Measurements from ENCODE around the gene HORMAD1. TPM values are rescaled to one million over a fixed set of nuclear protein-coding genes. Genes with fewer than 3 reads are reported as not detected.

The HORMAD1 gene
- total RNA-seq, 1 donor from 2014 or later = not detected

DNA sequence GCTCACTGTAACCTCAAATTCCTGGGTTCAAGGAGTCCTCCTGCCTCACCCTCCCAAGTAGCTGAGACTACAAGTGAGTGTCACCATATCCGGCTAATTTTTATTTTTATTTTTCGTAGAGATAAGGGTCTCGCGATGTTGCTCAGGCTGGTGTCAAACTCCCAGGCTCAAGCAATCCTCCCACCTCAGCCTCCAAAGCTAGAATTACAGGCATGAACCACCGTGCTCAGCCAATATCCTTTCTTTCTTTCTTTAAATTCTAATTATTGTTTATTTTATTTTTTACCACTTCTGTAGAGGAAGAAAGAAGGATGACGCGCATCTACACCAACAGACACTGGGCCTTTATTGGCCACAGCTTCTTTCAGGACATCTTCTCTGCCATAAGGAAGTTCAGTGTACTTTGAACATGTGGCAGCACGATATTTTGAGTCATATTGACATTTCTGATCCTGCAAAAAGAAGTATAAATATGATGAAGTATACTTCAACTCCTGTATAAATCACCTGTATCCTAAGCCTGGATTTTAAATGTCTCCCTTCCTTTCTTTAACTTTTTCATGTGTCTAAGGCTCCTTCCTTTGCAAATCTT, 29.1 kb upstream of the HORMAD1 start:
- TF ChIP-seq, protein P1, sequence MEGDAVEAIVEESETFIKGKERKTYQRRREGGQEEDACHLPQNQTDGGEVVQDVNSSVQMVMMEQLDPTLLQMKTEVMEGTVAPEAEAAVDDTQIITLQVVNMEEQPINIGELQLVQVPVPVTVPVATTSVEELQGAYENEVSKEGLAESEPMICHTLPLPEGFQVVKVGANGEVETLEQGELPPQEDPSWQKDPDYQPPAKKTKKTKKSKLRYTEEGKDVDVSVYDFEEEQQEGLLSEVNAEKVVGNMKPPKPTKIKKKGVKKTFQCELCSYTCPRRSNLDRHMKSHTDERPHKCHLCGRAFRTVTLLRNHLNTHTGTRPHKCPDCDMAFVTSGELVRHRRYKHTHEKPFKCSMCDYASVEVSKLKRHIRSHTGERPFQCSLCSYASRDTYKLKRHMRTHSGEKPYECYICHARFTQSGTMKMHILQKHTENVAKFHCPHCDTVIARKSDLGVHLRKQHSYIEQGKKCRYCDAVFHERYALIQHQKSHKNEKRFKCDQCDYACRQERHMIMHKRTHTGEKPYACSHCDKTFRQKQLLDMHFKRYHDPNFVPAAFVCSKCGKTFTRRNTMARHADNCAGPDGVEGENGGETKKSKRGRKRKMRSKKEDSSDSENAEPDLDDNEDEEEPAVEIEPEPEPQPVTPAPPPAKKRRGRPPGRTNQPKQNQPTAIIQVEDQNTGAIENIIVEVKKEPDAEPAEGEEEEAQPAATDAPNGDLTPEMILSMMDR (IDR thresholded peaks at IDR 0.05; ENCODE audit: unreplicated experiment) = no peak
- H3K4me1 Mint-ChIP-seq (ENCODE audit: unreplicated experiment) = peaks cover 10% of the 10 kb centered on the region
- no peak overlapping the region for H3K27ac Mint-ChIP-seq (ENCODE audit: unreplicated experiment)
- H3K27me3 Mint-ChIP-seq (ENCODE audit: unreplicated experiment) = no peaks in the 10 kb centered on the region
- H3K36me3 Mint-ChIP-seq (ENCODE audit: low read depth, unreplicated experiment) = no peaks in the 10 kb centered on the region
- no peaks in the 10 kb centered on the region for H3K9me3 Mint-ChIP-seq (ENCODE audit: unreplicated experiment)
- DNase-seq (ENCODE audit: low spot score) = no peak
- no peak overlapping the region for H3K4me3 Mint-ChIP-seq (ENCODE audit: unreplicated experiment)

DNA sequence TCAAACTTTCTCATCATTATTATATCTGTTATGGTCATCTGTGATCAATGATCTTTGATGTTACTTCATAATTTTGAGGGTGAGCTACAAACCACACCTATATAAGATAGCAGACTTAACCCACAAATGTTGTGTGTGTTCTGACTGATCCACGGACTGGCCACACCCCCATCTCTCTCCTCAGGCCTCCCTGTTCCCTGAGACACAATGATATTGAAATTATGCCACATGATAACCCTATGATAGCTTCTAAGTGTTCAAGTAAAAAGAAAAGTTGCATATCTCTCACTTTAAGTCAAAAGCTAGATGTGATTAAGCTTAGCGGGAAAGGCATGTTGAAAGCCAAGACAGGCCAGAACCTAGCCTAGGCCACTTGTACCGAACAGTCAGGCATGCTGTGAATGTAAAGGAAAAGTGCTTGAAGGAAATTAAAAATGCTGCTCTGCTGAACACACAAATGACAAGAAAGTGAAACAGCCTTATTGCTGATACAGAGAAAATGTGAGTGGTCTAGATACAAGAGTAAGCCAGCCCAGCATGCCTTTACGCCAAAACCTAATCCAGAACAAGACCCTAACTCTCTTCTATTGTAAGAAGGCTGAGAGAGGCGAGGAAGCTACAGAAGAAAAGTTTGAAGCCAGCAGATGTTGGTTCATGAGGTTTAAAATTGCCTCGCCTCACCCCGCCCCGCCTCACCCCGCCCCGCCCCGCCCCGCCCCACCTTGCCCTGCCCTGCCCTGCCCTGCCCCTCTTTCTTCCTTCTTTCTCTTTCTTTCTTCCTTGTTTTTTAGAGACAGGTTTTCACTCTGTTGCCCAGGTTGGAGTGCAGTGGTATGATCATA, 28.4 kb upstream of the HORMAD1 start:
- no peak overlapping the region for H3K27ac Mint-ChIP-seq (ENCODE audit: unreplicated experiment)
- no peak for DNase-seq (ENCODE audit: low spot score)
- H3K4me1 Mint-ChIP-seq (ENCODE audit: unreplicated experiment) = peaks cover 10% of the 10 kb centered on the region
- no peaks in the 10 kb centered on the region for H3K27me3 Mint-ChIP-seq (ENCODE audit: unreplicated experiment)
- no peaks in the 10 kb centered on the region for H3K9me3 Mint-ChIP-seq (ENCODE audit: unreplicated experiment)
- H3K4me3 Mint-ChIP-seq (ENCODE audit: unreplicated experiment) = no peak overlapping the region
- no peaks in the 10 kb centered on the region for H3K36me3 Mint-ChIP-seq (ENCODE audit: low read depth, unreplicated experiment)
- TF ChIP-seq, protein P1 (IDR thresholded peaks at IDR 0.05; ENCODE audit: unreplicated experiment) = no peak

DNA sequence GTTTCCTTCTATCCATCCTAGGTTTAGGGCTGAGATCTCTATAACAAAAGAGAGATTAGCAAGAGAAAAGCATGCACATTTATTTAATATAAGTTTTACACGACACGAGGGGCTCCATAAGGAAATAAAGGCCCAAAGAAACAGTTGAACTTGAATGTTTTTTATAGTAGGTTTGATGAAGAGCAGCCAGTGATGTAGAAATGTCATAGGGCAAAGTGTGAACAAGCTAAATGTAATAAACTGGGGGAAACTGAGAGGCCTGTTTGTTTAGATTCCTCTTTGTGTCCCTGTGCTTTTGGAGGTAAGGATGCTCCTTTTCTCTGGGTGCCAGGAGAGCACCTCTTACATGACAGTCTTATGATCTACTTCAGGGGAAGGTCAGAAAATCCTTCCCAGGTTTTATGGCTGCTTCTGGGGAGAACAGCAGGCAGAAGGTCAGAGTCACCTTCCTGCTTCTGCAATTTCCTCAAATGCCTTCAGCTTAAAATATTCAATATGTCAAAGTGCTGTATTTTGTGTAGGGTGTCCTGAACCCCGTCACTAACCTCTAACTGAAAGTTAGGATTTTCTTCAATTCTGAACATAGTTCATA, 9.5 kb upstream of the HORMAD1 start:
- TF ChIP-seq, protein P1 (IDR thresholded peaks at IDR 0.05; ENCODE audit: unreplicated experiment) = no peak
- no peaks in the 10 kb centered on the region for H3K27me3 Mint-ChIP-seq (ENCODE audit: unreplicated experiment)
- H3K36me3 Mint-ChIP-seq (ENCODE audit: low read depth, unreplicated experiment) = no peaks in the 10 kb centered on the region
- H3K27ac Mint-ChIP-seq (ENCODE audit: unreplicated experiment) = no peak overlapping the region
- H3K9me3 Mint-ChIP-seq (ENCODE audit: unreplicated experiment) = no peaks in the 10 kb centered on the region
- no peak overlapping the region for H3K4me3 Mint-ChIP-seq (ENCODE audit: unreplicated experiment)
- H3K4me1 Mint-ChIP-seq (ENCODE audit: unreplicated experiment) = no peaks in the 10 kb centered on the region
- no peak for DNase-seq (ENCODE audit: low spot score)

DNA sequence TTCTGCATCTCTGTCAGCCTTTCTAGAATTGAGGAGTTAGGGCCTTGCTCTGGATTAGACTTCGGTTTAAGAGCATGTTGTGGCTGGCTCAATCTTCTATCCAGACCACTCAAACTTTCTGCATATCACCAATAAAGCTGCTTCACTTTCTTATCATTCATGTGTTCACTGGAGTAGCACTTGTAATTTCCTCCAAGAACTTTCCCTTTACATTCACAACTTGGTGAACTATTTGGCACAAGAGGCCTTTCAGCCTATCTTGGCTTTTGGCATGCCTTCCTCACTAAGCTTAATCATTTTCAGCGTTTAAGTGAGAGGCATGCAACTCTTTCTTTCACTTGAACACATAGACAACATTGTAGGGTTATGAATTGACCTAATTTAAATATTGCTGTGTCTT, 3.6 kb upstream of the HORMAD1 start:
- no peaks in the 10 kb centered on the region for H3K4me1 Mint-ChIP-seq (ENCODE audit: unreplicated experiment)
- H3K4me3 Mint-ChIP-seq (ENCODE audit: unreplicated experiment) = no peak overlapping the region
- H3K27me3 Mint-ChIP-seq (ENCODE audit: unreplicated experiment) = no peaks in the 10 kb centered on the region
- no peak overlapping the region for H3K27ac Mint-ChIP-seq (ENCODE audit: unreplicated experiment)
- no peak for DNase-seq (ENCODE audit: low spot score)
- H3K9me3 Mint-ChIP-seq (ENCODE audit: unreplicated experiment) = no peaks in the 10 kb centered on the region
- TF ChIP-seq, protein P1 (IDR thresholded peaks at IDR 0.05; ENCODE audit: unreplicated experiment) = no peak
- H3K36me3 Mint-ChIP-seq (ENCODE audit: low read depth, unreplicated experiment) = no peaks in the 10 kb centered on the region

DNA sequence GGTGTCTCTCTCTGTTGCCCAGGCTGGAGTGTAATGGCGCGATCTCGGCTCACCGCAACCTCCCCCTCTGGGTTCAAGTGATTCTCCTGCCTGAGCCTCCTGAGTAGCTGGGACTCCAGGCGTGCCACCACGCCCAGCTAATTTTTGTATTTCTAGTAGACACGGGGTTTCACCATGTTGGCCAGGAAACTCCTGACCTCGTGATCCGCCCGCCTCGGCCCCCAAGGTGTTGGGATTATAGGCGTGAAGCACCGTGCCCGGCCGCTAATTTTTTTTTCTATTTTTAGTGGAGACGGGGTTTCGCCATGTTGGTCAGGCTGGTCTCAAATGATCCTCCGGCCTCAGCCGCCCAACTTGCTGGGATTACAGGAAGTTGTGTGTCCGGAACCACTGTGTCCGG, 597 bp downstream of the HORMAD1 start:
- Mint-ChIP-seq H3K4me3 (ENCODE audit: unreplicated experiment) (no peak overlapping the region), H3K9me3 (ENCODE audit: unreplicated experiment) (no peaks in the 10 kb centered on the region), H3K4me1 (ENCODE audit: unreplicated experiment) (no peaks in the 10 kb centered on the region), H3K36me3 (ENCODE audit: low read depth, unreplicated experiment) (no peaks in the 10 kb centered on the region), H3K27me3 (ENCODE audit: unreplicated experiment) (no peaks in the 10 kb centered on the region), H3K27ac (ENCODE audit: unreplicated experiment) (no peak overlapping the region)
- TF ChIP-seq, protein P1 (IDR thresholded peaks at IDR 0.05; ENCODE audit: unreplicated experiment) = no peak
- DNase-seq (ENCODE audit: low spot score) = no peak

Data from endothelial cell (in vitro differentiated cells).